ENCODE measurements around the gene PZP. TPM values are rescaled to one million over a fixed set of nuclear protein-coding genes. Genes with fewer than 3 reads are reported as not detected.
"Not testable (repeated sequence)": the region's sequence is repeated elsewhere in the genome, so short reads cannot be mapped to it uniquely, and the experiment has no call there.

The PZP gene
- total RNA-seq, 1 donor from 2014 or later, result 0.67 TPM

DNA sequence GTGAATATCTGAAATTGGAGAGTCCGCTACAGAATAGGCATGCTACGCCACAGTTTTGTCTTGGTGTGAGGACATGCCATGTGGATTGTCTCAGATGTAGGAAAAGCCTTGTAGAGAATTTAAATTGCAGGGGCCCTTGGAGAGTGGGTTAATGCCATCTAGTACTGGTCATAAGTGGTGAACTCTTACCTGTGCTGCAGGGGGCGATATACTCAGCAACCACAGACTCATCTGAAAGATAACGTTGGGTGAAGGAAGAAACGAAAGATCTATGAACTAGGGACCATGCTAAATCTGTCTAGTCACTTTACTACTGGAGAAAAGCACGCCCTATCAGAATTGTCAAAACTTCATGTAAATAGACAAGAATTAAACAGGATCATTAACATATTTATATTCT lies 58.8 kb downstream of the PZP start:
- Histone ChIP-seq H3K4me1 (no peaks in the 10 kb centered on the region), H3K27ac (no peak overlapping the region), H3K9me3 (peaks cover 10% of the 10 kb centered on the region), H3K4me3 (no peak overlapping the region), H3K36me3 (no peaks in the 10 kb centered on the region), H3K27me3 (no peaks in the 10 kb centered on the region)
- no peak for DNase-seq
- TF ChIP-seq CTCF (IDR thresholded peaks at IDR 0.05), result no peak
- intact Hi-C loops (cut with DNase I), result no loop called here
- ATAC-seq, result no peak

GRCh38 chr12:9148926-9149325 lies 59.3 kb downstream of the PZP start:
- Histone ChIP-seq H3K4me1 (no peaks in the 10 kb centered on the region), H3K9me3 (peaks cover 10% of the 10 kb centered on the region), H3K27ac (no peak overlapping the region), H3K36me3 (no peaks in the 10 kb centered on the region), H3K4me3 (no peak overlapping the region), H3K27me3 (no peaks in the 10 kb centered on the region)
- no peak for DNase-seq
- intact Hi-C loops (cut with DNase I), result no loop called here
- no peak for TF ChIP-seq CTCF (IDR thresholded peaks at IDR 0.05)
- no peak for ATAC-seq

GRCh38 chr12:9147461-9147860 lies 60.7 kb downstream of the PZP start:
- intact Hi-C loops (cut with DNase I), result no loop called here
- Histone ChIP-seq H3K9me3 (peaks cover 10% of the 10 kb centered on the region), H3K27ac (no peak overlapping the region), H3K4me1 (no peaks in the 10 kb centered on the region), H3K4me3 (no peak overlapping the region), H3K36me3 (no peaks in the 10 kb centered on the region), H3K27me3 (no peaks in the 10 kb centered on the region)
- no peak for TF ChIP-seq CTCF (IDR thresholded peaks at IDR 0.05)
- ATAC-seq, result no peak
- no peak for DNase-seq

- DNase-seq (no peak), ATAC-seq (no peak)
- H3K27me3 ChIP-seq, result no peaks in the 10 kb centered on the region
- no peaks in the 10 kb centered on the region for H3K36me3 ChIP-seq
- H3K4me1 ChIP-seq, result no peaks in the 10 kb centered on the region
- H3K4me3 ChIP-seq, result no peak overlapping the region
- intact Hi-C loops (cut with DNase I), result no loop called here
- no peak for TF ChIP-seq CTCF (IDR thresholded peaks at IDR 0.05)
- H3K27ac ChIP-seq, result no peak overlapping the region
- peaks cover 10% of the 10 kb centered on the region for H3K9me3 ChIP-seq
Measured at GRCh38 chr12:9144730-9145106, 63.5 kb downstream of the PZP start.

DNA sequence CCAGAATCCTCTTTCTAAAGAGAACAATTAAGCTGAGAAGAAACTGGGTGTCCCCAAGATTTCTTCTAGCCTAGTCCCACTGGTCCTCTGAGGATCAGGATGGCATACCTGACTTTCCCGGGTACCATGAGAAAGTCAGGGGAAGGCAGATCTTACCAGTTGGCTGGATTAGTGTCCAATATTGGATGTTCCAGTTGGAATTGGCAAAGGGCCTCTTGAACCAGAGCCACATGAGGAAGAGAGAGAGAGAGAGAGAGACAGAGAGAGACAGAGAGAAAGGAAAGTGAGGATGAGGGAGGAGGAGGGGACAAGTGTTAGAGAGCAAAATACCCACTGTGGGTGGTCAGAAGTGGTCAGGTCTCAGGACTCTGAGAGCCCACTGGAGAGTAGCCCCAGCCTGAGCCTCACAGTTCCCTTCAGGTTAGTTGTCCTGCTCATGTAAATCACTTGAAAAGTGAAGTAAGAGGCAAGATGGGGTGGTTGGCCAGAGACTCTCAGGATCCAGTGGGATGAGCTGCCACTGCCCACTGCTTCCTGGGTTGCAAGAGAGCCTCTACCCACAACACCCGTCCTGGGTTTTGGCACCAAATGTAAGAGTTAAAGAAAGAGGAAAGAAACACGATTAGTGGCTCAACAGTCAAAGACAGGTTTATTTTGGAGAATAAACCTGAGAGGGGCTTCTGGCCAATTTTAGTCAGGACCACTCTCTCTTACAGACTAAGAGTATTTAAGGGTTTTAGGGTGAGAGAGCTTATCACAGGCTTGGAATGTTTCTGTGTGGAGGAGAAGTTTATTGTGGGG lies 64.1 kb downstream of the PZP start:
- no peak overlapping the region for H3K27ac ChIP-seq
- no peaks in the 10 kb centered on the region for H3K27me3 ChIP-seq
- intact Hi-C loops (cut with DNase I), result no loop called here
- H3K36me3 ChIP-seq, result no peaks in the 10 kb centered on the region
- no peaks in the 10 kb centered on the region for H3K4me1 ChIP-seq
- ATAC-seq, result no peak
- no peak for DNase-seq
- peaks cover 10% of the 10 kb centered on the region for H3K9me3 ChIP-seq
- no peak overlapping the region for H3K4me3 ChIP-seq
- TF ChIP-seq CTCF (IDR thresholded peaks at IDR 0.05), result no peak

DNA sequence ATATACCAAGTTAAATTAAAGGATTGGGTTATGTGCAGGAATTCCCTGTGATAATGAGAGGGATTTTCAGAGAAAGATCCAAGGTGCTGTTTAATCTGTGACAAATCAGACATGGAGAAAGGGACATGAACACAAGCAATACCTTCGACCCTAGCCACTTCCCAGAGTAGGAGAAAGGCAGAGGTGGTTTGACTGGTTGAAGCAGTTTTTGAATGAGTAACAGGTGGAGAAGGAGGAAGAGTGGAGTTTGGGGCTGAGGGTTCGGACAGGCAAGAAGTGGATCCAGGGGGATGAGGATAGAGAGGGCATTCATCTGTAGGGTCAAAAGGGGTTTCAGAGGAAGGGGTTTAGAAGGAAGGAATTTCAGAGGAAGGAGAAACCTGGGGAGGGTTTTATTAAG lies 65.1 kb downstream of the PZP start:
- H3K36me3 ChIP-seq, result no peaks in the 10 kb centered on the region
- intact Hi-C loops (cut with DNase I), result no loop called here
- no peaks in the 10 kb centered on the region for H3K27me3 ChIP-seq
- TF ChIP-seq CTCF (IDR thresholded peaks at IDR 0.05), result no peak
- peaks cover 10% of the 10 kb centered on the region for H3K9me3 ChIP-seq
- H3K4me3 ChIP-seq, result no peak overlapping the region
- DNase-seq, result no peak
- H3K27ac ChIP-seq, result no peak overlapping the region
- ATAC-seq, result no peak
- H3K4me1 ChIP-seq, result no peaks in the 10 kb centered on the region

GRCh38 chr12:9139588-9140290 lies 68.5 kb downstream of the PZP start:
- H3K27me3 ChIP-seq; H3K9me3 ChIP-seq; DNase-seq; intact Hi-C loops (cut with DNase I); H3K4me3 ChIP-seq; ATAC-seq; H3K27ac ChIP-seq; H3K36me3 ChIP-seq; H3K4me1 ChIP-seq: not testable (repeated sequence)
